NCI-H345 treated with DMSO at 0.1 percent for 48 hours (cell line): ENCODE data around the gene MERTK.
"Not testable (repeated sequence)": the region's sequence is repeated elsewhere in the genome, so short reads cannot be mapped to it uniquely, and the experiment has no call there.

ENCODE experiments used
- DNase-seq: peaks from one replicate; lab custom pipeline; 2025; ENCODE audit not compliant: unreplicated experiment; lab: John Stamatoyannopoulos, UW

The MERTK gene

DNA sequence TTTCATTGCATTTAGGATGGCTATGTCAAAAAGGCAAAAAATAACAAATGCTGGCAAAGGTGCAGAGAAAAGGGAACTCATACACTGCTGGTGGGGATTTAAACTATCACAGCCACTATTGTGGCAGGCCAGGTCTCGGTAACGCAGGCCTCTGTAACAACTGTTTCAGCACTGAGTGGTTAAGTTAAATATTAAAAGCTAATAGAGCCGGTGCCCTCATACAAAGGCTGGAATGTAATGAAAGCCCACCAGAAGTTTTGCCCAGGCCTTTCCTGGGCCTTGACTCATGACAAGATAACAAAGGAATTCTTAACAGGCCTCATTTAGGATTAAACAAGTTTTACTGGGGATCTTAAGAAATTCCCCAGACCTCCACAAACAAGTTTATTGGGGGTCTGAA lies 10.7 kb downstream of the MERTK start:
- DNase-seq: no peak

DNA sequence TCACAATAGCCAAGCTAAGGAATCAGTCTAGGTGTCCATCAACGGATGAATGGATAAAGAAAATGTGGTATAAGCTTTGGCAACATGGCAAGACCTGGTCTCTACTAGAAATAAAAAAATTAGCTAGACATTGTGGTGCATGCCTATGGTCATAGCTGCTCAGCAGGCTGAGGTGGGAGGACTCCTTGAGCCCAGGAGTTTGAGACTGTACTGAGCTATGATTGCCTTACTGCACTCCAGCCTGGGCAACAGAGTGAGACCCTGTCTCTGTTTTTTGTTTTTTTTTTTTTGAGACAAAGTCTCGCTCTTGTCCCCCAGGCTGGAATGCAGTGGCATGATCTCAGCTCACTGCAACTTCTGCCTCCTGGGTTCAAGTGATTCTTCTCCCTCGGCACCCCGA lies 11.6 kb downstream of the MERTK start:
- DNase-seq: not testable (repeated sequence)

DNA sequence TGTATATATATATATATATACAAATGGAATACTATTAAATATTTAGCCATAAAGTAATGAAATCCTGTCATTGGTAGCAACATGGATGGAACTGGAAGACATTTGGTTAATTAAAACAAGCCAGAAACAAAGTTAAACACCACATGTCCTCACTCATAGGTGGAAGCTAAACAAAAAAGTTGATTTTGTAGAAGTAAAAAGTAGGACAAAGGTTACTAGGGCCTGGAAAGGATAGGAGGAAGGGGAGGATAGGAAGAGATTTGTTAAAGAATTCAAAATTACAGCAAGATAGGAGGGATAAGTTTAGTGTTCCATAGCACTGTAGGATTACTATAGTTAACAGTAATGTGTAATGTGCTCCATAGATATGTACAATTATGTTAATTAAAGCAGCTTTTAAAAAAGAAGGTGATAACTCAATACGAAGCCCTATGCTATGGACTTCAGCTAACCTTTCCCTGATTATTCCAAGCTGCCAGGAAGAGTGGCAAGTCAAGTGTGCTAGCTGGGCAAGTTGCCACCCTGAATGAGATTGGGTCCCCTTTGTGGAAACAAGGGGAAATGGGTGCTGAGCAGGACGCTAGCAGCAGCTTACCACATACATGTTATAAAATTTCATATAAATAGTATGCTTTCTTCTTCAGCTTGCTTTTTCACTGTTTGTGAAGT lies 12.3 kb downstream of the MERTK start:
- DNase-seq: no peak

DNA sequence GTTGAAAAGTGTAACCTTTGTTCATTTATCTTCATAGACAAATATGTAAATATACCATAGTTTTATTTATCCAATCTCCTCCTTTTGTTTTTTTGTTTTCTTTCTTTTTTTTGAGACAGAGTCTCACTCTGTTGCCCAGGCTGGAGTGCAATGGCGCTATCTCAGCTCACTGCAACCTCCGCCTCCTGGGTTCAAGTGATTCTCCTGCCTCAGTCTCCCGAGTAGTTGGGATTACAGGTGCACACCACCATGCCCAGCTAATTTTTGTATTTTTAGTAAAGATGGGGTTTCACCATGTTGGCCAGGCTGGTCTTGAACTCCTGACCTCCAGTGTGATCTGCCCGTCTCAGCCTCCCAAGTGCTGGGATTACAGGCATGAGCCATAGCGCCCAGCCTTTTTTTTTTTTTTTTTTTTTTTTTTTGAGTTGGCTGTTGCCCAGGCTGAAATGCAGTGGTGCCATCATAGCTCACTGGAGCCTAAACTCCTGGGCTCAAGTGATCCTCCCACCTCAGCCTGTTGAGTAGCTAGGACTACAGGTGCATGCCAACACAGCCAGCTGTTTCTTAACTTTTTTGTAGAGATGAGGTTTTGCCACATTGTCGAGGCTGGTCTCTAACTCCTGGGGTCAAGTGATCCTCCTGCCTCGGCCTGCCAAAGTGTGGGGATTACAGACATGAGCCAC lies 13.0 kb downstream of the MERTK start:
- DNase-seq: not testable (repeated sequence)

DNA sequence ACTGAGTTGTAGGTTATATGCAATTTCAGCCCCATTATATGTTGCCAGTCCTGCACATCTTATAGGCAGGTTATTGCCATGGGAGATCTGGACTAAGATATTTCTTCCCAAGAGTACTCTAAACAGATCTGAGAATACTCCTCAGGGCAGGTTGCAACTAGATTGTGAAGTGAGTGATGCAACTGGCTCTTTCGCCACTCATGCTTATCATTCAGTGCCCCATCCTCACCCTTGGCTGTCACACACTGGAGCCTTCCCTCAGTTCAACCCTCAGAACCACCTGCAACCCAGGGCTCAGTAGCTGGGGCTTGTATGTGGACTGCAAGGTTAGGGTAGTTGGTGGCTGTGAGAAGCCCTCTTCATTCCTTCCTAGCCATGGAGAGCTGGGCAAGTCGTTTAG lies 14.1 kb downstream of the MERTK start:
- no peak for DNase-seq

DNA sequence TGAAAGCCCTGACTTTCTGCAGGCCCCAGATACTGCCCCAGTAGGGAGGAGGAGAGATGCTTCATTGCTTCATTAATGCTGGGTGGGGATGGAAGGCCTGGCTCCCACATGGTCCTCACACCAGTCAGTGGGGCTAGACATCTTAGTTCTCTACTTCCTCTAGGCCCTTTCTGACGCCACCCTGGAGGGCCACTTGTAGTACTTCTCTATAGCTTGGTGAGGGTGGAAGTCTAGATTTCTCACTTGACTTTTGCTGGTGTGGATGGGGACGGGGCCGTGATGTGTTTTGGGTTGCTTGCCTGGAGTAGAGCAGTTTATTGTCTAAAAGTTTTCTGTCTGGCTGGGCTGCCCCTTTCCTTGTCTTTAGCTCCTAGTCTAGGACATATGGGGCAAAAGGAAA lies 18.7 kb downstream of the MERTK start:
- DNase-seq: no peak

DNA sequence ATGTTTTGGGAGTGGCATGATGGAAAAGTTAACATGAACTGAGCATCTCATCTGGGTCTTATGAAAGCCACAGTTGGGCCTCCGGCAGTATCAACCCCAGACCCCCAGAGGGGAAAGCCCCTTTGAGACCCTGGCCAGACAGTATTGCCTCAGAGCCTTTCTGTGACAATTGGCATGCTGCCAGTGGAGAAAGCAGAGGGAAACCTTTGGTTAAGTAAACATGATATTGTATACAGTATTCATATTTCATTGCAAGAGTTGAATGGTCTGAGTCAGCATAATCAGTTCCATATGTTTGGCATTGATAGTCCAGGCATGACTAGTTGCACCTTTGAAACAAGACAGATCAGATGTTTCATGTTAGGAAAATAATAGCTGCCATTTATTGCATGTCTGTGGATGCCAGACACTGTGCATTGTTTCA lies 20.0 kb downstream of the MERTK start:
- no peak for DNase-seq

DNA sequence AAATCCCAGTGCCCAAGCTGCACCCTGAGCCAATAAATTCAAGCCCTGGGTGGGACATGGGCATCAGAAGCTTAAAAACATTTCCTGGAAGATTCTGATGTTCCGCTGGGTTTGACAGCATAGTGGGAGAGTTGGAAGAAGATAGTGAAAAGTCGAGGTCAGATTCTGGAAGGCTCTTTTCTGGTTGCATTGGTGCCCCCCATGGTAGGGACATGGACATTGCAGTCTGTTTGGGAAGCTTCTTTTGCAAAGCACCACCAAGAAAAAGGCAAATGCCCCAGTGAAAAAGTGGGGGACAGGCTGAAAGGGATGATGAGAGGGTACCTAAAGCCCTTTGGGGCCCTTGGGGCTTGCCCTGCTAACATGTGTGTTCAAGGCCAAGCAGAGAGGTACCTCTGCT lies 21.0 kb downstream of the MERTK start:
- DNase-seq: no peak

DNA sequence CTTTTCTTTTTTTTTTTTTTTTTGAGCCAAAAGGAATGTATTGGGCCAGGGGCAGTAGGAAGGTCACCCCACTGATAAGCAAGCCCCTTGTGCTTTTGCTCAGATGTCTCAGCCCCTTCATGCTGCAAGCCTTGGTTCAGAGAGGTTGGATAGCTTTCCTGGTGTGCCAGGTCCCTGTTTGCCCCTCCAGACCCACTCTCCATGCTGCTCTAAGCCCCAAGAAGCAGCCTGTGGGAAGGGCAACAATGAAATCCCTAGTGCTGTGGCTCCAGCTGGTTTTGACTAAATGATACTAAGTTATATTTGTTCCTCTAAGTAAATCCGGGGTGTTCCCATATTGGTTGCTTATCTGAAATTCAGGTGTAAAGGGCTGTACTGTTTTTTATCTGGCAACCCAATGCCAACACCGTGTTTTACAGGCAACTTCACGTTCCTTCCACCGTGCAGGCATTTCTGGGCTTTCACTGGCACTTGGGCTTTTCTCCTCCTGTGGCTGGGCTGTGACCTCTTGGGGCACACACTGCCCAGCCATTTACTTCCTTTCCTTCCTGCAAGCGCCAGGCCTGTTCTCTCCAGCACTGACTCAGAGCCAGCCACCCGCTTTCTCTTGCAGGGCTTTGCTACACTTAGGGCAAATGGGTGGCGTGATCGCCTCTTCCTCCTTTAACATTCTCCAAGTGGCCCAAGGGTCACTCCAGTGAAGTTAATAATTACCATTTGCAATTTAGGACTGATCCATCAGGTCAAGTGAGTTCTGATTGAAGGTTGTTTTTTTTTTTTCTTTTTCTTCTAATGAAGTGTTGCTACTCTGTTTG lies 21.6 kb downstream of the MERTK start:
- DNase-seq: no peak

DNA sequence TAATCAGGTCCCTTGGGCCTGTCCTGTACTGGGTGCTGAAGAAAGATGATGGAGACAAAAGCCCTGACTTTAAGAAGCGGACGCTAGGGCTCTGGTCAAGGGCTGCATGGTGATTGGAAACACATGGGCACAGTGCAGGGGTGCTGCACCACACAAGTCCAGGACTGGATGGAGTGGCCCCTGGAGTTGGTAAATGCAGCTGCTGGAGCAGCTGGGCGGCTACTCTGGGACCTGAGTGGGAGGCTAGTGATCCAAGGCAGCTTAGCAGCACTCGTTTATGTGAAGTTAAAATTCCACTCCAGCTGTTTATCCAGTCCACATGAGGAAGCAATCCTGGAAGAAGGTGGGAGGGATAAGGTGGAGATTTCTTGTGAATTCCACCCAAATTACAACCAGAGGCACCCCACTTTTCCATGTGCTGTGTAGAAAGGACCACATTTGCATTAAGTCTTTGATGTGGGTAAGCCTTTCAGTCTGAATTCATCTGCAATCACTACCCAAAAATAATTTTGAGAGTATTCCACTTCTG lies 24.9 kb downstream of the MERTK start:
- DNase-seq: no peak

DNA sequence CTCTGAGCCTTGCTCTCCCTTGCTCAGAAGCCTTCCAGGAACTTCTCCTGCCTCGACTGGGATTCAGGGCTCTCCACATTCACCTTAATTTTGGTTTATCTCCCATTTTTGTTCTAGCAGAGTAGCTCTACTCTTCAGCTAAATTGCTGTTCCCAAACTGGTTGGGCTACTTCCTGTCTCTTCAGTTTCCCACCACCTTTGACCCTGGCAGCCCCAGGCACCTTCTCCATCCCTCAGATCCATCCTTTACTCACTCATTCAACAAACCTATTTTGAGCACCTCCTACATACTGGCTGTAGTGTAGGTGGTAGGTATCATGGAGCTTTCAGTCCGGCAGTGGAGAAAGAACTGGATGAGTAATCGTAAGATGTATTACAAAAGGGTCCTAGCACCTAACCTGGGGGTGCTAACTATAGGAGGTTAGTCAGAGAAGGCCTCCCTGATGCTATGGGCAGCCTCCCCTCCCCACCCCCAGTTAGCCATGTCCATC lies 26.3 kb downstream of the MERTK start:
- DNase-seq: no peak

DNA sequence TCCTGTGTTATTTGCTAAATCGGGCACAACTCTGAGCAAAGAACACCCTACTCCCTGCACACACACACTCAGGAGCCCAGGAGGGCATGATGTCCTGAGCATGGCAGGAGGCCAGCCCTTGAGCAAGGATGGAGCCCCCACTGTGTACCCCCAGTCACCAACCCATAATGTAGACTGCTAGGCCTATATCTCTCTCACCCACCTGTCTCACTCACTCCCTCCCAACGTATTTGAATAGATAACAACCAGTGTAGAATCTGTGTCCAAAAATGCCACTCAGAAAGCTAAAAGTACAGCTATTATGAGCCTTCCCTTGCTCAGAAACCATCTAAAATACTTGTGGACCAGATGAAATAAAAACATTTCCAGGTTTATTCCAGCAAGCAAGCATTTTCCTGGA lies 29.3 kb downstream of the MERTK start:
- no peak for DNase-seq

DNA sequence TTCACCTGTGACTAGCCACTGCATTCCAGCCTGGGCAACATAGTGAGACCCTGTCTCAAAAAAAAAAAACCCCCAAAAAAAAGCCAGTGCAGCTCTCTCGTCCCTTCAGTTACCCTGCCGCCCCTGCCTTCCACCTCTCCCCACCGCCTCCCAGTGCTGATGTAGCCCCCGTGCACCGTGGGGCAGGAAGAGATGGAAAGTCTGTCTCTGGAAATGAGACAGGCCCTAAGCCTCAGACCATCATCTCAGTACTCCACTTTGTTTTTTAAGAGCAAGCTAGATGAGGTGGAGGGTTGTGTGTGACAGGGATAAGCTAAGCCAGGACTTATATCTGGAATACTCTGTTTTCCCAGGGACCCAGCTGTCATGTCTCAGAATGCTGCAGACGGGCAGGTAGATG lies 32.0 kb downstream of the MERTK start:
- no peak for DNase-seq

DNA sequence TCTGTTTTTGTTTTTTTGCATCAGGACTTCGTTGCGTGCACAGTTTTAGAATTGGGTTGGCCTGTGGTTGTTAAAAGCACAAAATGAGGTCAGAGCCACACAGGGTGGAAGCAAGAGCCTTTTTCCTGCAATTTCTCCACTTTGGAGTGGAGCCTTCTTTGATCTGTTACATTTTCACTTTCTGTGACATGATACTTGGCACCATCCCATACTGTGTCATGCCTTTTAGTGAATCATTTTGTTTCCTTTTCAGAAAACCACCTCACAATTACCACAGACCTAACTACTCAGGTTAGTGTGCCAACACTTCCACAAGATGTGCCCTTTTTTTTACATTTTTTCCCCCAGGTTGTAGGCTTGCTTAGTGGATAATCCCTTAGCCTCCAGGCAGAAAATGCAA lies 32.5 kb downstream of the MERTK start:
- no peak for DNase-seq

DNA sequence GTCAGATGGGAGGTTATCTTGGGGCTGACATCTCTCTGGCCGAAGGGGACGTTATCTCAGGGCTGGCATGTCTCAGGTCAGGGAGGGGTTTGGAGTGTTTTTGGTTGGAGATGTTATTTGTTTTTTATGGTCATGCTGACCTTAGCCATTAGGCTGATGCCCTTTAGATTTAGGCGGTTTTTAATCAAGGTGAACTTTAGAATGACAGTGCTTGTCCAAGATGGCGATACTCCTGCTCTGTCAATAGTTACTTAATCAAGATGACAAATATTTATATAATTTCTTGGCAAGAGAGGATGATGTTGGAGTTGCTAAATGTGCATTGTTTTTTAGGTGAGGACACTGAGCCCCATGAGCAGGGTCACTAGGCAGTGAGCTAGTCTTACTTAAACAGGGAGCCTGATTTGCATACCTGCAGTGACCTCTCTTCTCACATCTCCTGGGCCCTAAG lies 34.5 kb downstream of the MERTK start:
- no peak for DNase-seq

DNA sequence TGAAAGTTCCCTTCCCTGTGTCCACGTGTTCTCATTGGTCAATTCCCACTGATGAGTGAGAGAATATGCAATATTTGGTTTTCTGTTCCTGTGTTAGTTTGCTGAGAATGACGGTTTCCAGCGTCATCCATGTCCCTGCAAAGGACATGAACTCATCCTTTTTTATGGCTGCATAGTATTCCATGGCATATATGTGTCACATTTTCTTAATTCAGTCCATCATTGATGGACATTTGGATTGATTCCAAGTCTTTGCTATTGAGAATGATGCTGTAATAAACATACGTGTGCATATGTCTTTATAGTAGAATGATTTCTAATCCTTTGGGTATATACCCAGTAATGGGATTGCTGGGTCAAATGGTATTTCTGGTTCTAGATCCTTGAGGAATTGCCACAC lies 35.5 kb downstream of the MERTK start:
- DNase-seq: not testable (repeated sequence)

DNA sequence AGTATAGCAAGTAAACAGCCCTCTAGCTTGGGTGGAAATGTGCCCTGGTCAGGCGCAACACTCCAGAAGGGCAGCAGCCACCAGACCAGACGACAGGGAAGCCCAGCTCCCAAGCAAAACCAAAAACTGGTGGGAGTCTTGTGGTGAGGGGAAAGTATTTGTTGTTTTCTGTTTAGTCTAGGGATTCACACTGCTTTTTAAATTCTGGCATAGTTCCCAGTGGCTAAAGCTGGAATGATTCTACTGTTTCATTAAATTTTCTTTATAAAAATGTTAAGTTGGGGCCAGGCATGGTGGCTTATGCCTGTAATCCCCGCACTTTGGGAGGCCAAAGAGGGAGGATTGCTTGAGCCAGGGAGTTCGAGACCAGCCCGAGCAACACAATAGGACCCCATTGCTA lies 38.5 kb downstream of the MERTK start:
- DNase-seq: no peak

DNA sequence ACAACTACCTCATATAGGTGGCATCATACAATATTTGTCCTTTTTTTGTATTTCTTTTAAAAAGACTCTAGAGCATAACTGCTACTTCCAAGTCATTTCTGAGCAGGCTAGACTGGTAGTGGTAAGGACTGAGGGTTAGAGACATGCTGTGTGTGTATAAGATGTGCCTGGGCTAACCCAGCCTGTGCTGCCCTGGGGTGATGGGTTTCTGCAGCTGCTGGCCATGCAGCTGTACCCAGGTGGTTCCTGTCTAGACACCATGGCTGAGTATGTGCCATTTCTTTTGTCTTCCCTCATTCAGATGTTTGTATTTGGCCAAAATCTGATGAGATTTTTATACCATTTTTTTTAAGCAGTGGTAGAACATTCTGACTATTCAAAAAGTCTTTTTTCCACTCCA lies 40.0 kb downstream of the MERTK start:
- DNase-seq: no peak

DNA sequence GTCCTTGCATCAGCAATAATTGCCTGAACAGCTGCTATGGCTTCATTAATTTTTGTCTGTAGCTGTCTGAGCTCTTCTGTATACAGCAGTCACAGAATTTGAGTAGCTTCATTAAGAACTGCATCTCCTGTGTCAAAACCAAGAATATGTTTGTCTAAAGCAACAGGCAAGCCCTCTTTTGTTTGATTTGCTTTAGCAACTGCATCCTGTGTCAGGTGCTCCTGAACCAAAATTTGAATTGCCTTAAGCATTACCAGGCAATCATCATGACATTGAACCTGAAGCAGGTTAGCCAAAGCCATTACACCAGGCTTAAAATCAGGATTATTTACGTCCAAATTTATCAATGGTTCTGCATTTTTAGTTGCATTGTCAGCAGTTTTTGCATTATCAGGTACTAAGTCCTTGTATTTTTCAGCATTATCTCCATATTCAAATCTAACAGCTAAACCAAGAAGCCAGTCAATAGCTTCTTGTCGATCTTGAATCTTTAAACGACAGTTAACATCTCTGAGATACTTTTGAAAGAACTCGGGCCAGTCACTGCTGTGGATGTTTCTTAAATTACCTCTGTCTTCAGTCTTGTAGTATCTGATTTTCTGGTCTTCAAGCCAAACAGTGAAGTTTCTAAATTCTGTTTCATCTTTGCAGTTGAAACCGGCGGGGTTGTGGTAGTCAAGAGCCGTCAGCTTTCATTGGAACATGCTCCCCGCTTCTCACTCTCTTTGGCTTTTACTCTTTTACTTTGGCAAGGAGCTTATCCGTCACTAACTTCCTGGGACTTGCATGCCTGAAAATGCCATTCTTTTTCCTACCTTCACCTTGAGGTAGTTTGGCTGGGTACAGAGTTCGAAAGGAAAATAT lies 42.2 kb downstream of the MERTK start:
- DNase-seq: no peak

DNA sequence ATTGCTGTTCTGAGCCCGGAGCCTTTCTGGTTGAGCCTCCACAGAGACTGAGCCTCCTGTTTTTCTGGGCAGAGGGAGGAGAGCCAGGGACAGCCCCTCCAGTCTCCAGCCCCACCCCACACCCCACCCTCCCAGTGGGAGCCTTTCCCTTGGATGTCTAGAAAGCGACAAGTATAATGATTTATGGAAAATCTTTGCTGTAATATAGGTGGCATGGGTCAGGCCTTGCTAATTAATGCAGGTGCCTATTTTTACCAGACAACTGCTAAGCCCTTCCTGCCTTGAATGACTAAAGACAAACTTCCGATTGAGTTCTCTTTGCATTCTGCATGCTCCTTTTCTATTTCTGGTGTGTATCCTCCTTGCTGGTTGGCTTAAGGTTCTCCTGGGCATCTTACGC lies 43.1 kb downstream of the MERTK start:
- DNase-seq: no peak
